GM21529 (cell line): Measurements from ENCODE around the gene OSTN.
A peak's percentile ranks its signal among the peaks of the same experiment; 100 is the strongest.

Source experiments
- ATAC-seq: cut with Tn5 transposase; IDR thresholded peaks from one replicate; pipeline ENCODE4 v1.9.1; 2021; ENCODE audit not compliant: unreplicated experiment

The OSTN gene

GRCh38 chr3:191234216-191234615 is 35.2 kb downstream of the OSTN start:
- no peak for ATAC-seq

DNA sequence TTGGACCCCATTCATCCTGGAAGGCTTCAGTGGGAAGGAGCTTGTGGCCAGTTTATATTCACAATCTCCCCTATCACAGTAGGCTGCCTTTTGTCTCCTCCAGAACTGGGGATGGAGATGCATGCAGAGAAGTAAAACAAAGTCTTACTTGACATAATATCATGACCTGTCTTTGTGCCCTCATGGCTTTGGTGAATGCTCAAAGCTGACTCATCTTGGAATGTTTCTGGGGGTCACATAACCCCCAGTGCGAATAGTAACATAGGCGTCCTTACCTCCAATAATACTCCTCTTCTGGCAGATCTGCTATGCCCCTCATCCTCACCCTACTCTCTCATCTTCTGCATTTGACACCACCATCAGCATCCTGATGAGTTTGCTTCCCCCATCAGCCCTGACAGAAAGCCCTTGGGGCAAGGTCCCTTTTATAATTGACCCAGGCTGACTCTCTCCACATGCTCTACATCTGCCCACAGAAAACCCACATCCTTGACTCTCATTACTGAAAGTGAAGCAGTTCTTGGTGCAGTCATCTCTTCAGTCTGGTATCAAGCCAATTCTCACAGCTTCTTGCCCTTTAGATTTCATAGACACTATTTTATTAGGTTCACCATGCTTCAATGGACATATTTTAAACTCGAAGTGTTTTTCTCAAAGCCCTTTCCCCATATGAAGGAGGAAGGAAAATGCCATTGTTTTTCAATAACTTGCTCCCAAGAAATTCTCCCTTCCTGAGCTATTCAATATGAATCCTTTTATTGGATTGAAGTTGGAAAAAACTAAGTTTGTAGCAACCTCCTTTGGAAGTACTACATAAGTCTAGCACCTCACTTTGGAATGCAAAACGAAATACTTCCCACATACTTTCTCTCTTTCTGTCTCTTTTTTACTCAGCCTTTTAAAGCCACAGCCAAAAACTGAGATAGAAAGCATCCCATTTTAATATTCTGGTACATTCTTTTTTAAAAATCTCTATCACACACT is 36.6 kb downstream of the OSTN start:
- ATAC-seq: peak; percentile 99

DNA sequence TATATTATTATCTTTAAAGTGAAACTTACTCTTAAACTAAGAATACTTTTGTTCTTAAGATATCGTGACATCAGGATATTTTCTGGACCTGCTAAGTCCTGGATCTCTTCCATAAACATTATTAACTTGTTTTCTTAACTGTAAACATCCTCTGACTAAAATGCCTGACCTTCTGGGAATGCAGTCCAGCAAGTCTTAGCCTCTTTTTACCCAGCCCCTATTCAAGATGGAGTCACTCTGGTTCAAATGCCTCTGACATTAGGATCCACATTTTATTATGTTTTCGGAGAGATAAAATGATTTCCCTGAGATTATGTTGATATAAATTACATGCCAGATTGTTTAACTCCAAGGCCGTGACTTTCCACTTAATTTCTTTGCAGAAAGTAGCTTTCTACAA is 37.6 kb downstream of the OSTN start:
- ATAC-seq: no peak

DNA sequence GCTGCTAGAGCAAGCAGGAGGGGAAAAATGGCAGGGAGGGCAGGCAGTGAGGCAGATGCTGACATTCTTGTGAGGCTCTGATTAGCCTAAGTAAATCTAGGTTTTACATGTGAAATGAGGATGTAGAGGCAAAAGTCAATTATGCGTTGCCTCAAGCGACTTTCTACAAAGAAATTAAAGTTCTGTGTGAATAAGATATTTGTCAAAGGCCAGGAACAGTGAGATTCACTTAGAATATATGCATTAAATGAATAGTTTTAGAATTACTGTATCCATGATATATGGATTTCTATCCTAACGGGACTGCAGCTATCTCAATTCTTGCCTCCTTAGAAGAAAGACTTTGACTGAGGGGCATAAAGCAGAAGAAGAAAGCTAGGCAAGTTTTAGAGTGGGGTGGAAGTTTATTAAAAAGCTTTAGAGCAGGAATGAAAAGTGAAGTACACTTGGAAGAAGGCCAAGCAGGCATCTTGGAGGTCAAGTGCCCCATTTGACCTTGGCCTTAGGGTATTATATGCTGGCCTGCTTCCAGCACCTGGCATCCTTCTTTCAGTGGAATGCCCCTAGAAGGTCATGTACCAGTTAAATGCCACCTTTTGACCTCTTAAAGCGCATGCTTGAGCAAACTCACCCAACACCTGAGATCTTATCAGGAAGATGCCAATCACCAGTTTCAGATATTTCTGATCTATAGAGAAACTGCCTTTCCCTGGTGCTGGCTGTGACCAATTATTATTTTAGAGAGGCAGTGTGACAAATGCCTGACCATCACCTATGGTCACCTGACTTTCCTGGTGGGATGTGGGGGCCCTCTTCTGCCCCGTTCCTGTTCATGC is 38.2 kb downstream of the OSTN start:
- no peak for ATAC-seq

DNA sequence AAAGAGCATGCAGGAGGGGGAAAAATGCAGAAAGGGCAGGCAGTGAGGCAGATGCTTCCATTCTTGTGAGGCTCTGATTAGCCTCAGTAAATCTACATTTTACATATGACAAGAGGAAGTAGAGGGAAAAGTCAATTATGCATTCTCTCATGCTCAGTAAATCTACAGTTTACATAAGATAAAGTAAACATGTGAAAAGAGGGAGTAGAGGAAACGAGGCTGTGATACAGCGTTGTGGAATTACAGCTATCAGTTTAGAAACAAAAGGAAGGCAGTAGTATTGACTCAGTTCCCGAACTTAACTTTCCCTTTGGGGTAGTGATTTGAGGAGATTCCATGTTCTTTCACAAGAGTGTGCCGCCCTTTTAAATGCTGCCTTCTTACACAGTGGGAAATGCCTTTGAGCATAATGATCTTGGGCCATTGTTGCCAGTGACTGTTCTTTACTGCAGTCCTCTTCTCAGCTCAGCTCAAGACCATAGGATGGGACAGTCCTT is 39.3 kb downstream of the OSTN start:
- ATAC-seq: no peak

GRCh38 chr3:191239407-191240031 is 40.5 kb downstream of the OSTN start:
- no peak for ATAC-seq

GRCh38 chr3:191240486-191240885 is 41.4 kb downstream of the OSTN start:
- ATAC-seq: no peak

DNA sequence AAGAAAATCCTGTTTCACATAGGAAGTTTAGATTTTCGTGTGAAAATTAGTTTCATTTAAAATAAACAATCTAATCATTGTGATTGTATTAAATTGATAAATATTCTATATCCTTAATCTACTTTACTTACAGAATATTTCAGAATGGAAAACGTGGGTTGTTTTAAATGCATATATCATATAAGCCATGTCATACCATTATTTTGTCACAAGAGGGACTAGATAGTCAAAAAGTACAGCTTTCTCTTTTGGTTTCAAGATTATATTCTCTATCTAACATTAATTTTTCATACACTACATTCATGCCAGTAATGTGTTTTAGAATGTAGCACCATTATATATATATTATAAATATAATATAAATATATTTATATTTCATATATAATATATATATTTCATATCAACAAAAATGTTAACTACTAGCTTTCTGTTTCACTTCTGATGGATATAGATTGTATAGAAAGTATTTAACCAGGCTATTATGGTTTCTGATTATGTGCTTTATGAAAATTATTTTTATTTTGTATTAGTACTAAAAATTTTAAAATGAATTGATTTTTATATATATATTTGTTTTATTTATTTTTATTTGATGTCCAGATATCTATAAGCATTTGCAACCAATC is 45.3 kb downstream of the OSTN start:
- no peak for ATAC-seq

- peak; percentile 72 for ATAC-seq
Observed at GRCh38 chr3:191246034-191246433, 47.0 kb downstream of the OSTN start.

GRCh38 chr3:191246630-191247029 is 47.6 kb downstream of the OSTN start:
- no peak for ATAC-seq

DNA sequence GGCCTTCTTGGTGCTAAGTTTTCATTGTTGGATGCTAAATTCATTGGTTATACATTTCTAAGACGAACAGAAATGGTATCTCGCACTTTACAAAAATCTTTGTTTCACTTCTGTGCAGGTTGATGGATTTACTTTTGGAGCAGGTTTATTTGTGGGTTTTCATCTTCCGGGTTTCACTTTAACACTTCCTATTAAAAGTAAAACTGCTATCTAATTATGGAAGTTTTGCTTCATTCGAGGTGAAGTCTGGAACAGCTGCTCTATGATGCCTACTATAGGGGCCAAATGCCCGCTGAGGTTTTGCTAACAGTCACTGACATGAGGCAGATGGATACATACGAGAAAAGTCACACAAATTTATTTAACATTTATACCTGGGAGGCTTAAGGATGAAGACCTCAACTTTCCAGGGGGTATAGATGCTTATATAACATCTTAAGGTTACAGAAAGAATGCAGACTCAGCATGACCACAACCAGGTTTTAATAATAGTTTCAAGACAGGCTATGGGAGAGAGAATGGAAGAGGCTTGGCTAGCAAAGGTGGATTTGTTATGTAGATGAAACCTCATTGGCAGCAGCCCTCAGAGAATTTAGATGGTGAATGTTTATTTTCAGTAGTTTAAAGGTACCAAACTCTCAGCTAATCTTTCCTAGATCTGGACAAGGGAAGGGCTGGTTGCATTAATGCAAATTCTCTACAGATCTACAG is 54.2 kb downstream of the OSTN start:
- ATAC-seq: peak; percentile 44

DNA sequence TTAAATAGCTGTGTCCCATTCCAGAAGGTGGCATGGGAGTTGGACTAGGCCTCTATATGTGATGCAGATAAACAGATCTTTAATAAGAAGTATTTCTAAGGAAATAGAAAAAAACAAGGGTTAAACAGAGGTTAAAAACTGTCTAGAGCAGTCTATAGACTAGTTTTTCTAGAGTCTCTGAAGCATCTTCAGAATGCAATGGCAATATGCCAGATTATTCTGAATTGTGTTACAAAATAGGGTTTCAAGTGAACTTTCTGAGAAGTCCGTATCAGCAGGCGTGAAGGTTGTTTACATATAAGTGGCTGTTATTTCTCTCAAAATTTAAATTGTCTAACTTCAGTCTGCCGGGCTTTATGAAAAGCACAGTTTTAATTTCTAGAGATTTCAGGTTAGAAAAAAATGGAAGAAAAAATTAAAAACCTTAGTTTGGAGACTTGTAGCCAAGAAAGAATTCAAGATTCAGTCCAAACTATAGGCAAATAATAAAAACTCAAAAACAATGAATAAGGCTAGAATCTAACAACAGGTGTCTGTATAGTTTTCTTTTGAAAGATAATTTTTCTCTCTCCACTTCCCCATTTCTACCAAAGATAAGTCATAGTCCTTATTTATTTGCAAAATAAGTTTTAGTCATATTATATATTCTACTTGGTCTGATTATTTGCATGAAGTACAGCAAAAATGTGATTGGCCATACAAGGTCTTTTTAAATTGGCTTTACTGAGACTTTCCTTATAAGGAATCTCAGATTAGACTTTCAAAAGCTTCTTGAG is 55.2 kb downstream of the OSTN start:
- ATAC-seq: no peak

GRCh38 chr3:191255156-191255555 is 56.1 kb downstream of the OSTN start:
- ATAC-seq: no peak

DNA sequence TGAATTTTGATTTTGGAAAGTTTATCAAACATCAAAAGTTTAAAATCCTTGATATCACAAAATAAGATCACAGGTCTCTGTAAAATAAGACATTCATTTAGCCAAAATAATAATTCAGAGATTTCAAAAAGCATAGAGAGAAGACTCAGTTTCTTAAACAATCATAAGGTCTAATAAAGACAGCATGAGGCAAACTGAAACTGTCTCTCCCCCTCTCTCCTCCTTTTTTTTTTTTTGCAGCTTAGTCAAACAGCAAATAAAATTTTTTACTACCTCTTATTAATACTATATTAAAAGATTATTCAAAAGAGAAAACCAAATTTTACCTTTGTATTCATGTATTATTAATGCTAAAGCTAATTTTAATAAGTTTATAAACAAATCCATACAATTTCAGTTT is 57.4 kb downstream of the OSTN start:
- no peak for ATAC-seq

DNA sequence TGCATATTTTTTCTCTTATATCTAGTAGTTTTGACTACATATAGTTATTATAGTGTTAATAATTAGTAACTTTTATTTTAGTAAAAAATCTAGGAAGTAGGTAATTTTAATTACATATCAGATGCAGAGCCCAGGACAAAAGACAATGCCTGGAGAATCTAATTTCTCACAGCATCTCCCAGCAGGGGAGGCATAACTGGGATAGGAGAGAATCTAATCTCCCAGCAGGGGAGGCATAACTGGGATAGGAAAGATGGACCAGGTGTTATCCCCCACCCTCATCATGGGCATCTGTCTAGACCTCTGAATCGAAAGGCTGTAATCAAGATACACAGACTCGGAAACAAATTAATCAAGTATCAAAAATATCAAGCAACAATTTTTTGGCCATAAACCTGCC is 58.2 kb downstream of the OSTN start:
- ATAC-seq: no peak

DNA sequence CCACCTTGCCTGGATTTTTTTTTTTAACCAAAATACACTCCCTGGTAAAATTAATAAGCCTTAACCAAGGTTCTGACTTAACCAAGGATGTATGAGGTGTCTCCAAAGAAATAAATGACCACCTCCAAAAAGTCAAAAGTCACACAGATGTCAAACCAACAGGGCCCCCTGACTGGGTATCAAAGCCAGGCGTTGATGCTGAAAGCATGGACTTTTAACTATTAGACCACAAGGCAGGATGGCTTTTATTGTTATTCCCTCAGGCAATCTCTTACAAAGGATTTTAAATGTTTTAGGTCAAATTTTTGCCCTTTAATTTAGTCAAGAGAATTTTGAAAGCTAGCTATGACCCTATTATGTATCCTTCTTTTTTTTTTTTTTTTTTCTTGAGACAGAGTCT is 60.4 kb downstream of the OSTN start:
- ATAC-seq: no peak

DNA sequence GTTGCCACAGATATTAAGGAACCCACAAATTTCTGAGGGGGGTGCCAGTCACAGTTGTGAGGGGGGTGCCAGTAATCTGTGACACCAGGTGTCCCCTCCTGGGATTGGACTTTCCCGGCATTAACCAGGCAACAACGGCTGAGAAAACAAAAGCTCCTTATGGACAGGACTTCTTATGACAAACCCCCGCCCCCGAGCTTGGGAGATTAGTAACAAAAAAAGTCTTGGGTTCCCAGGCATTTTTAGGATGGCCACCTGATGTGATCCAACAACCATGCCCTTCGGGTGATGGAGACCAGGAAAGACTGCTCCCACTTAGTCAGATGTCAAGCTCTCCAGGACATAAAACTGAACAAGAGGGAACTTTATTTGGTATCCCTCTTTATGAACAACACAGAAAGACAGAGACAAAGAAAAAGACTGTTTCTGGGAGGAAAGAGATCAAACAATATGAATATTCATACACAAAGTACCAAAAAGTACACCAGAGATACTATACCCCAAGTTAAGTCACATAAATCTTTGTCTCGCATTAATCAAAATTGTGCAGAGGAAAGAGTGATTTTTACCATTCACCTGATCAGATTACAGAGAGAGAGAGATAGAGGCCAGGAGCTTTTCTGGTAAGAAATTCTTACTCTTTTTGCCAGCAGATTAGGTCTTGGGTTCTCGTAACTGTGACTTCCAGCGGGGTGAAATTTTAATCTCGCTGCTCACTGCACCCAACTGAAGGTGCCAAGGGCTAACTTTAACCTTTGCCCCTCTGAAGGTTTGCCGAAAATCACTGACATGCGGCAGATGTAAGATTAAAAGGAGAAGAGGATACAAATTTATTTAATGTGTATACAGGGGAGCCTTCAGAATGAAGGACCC is 61.6 kb downstream of the OSTN start:
- no peak for ATAC-seq

DNA sequence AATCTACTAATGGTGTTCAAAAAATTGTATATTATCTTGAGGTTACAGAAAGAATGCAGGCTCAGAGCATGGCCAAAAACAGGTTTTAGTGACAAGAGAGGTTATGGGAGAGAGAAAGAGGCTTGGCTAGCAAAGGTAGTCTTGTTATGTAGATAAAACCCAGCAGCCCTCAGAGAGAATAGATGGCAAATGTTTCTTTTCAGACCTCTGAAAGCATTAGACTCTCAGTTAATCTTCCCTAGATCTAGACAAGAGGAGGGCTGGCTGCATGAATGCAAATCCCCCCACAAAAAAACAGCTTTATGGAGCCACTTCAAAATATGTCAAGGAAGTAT is 62.2 kb downstream of the OSTN start:
- no peak for ATAC-seq

- ATAC-seq: peak; percentile 44
Observed at GRCh38 chr3:191262650-191263049, 63.6 kb downstream of the OSTN start.
